Type B pancreatic cell (in vitro differentiated cells): ENCODE measurements around the gene CASK. TPM values are rescaled to one million over a fixed set of nuclear protein-coding genes. Genes with fewer than 3 reads are reported as not detected.

ENCODE experiments used
- DNase-seq: peaks from one replicate; pipeline ENCODE4 v3.0.0; 2021; ENCODE audit warnings: mixed read lengths; ENCODE audit not compliant: unreplicated experiment; ENCODE audit errors: extremely low spot score
- H3K27ac Mint-ChIP-seq: 2 replicates; pipeline ENCODE4 v1.8.0; 2021; ENCODE audit warnings: mild to moderate bottlenecking, mixed read lengths
- H3K27me3 Mint-ChIP-seq: 2 replicates; pipeline ENCODE4 v1.8.0; 2021; ENCODE audit warnings: mixed read lengths
- H3K36me3 Mint-ChIP-seq: 2 replicates; pipeline ENCODE4 v1.8.0; 2021; ENCODE audit warnings: mixed read lengths
- H3K4me1 Mint-ChIP-seq: one replicate; pipeline ENCODE4 v1.8.0; 2021; ENCODE audit warnings: mixed read lengths; ENCODE audit not compliant: unreplicated experiment
- H3K4me3 Mint-ChIP-seq: 2 replicates; pipeline ENCODE4 v1.8.0; 2021; ENCODE audit warnings: mild to moderate bottlenecking, mixed read lengths
- H3K9me3 Mint-ChIP-seq: 2 replicates; pipeline ENCODE4 v1.8.0; 2021; ENCODE audit warnings: mixed read lengths
- CTCF ChIP-seq: fragments of 200-600 bp; sonication (generic); conservative IDR thresholded peaks from 2 replicates; pipeline ENCODE4 v1.5.0; 2021; ENCODE audit warnings: antibody characterized with exemption, mild to moderate bottlenecking
- total RNA-seq: library from RNA; stranded (reverse); gene quantifications from 2 replicates; pipeline ENCODE4 v1.2.1, GENCODE V29; 2021; ENCODE audit warnings: low replicate concordance

The CASK gene
- total RNA-seq, 1 donor from 2014 or later: 93.8 TPM

- no peak overlapping the region for H3K4me3 Mint-ChIP-seq
- H3K4me1 Mint-ChIP-seq: no peaks in the 10 kb centered on the region
- DNase-seq: no peak
- H3K9me3 Mint-ChIP-seq: no peaks in the 10 kb centered on the region
- H3K27me3 Mint-ChIP-seq: no peaks in the 10 kb centered on the region
- no peak overlapping the region for H3K27ac Mint-ChIP-seq
- H3K36me3 Mint-ChIP-seq: no peaks in the 10 kb centered on the region
- no peak for TF ChIP-seq CTCF
These were observed 415.4 kb downstream of the CASK start for GRCh38 chrX:41507919-41508318.

GRCh38 chrX:41502004-41502403 is 421.4 kb downstream of the CASK start:
- Mint-ChIP-seq H3K27ac (no peak overlapping the region), H3K36me3 (no peaks in the 10 kb centered on the region), H3K27me3 (no peaks in the 10 kb centered on the region), H3K9me3 (no peaks in the 10 kb centered on the region), H3K4me3 (no peak overlapping the region), H3K4me1 (no peaks in the 10 kb centered on the region)
- no peak for TF ChIP-seq CTCF
- no peak for DNase-seq

GRCh38 chrX:41499984-41500383 is 423.4 kb downstream of the CASK start:
- Mint-ChIP-seq H3K4me1 (no peaks in the 10 kb centered on the region), H3K4me3 (no peak overlapping the region), H3K27ac (no peak overlapping the region), H3K9me3 (peaks cover 5% of the 10 kb centered on the region), H3K36me3 (no peaks in the 10 kb centered on the region), H3K27me3 (no peaks in the 10 kb centered on the region)
- TF ChIP-seq CTCF: no peak
- DNase-seq: no peak

- H3K9me3 Mint-ChIP-seq: peaks cover 5% of the 10 kb centered on the region
- no peak overlapping the region for H3K4me3 Mint-ChIP-seq
- H3K27me3 Mint-ChIP-seq: no peaks in the 10 kb centered on the region
- no peak for DNase-seq
- no peaks in the 10 kb centered on the region for H3K36me3 Mint-ChIP-seq
- H3K27ac Mint-ChIP-seq: no peak overlapping the region
- no peaks in the 10 kb centered on the region for H3K4me1 Mint-ChIP-seq
- no peak for TF ChIP-seq CTCF
These were observed 424.2 kb downstream of the CASK start for GRCh38 chrX:41499195-41499594.

- Mint-ChIP-seq H3K9me3 (peaks cover 15% of the 10 kb centered on the region), H3K27me3 (no peaks in the 10 kb centered on the region), H3K4me1 (peaks cover 4% of the 10 kb centered on the region), H3K4me3 (no peak overlapping the region), H3K27ac (no peak overlapping the region), H3K36me3 (no peaks in the 10 kb centered on the region)
- no peak for DNase-seq
- TF ChIP-seq CTCF: no peak
These were observed 431.9 kb downstream of the CASK start for GRCh38 chrX:41491267-41492004.

GRCh38 chrX:41490446-41490845 is 432.9 kb downstream of the CASK start:
- Mint-ChIP-seq H3K36me3 (no peaks in the 10 kb centered on the region), H3K4me3 (no peak overlapping the region), H3K9me3 (peaks cover 11% of the 10 kb centered on the region), H3K27ac (no peak overlapping the region), H3K4me1 (peaks cover 4% of the 10 kb centered on the region), H3K27me3 (no peaks in the 10 kb centered on the region)
- no peak for DNase-seq
- no peak for TF ChIP-seq CTCF
